ENCODE measurements around the gene STXBP5. TPM values are rescaled to one million over a fixed set of nuclear protein-coding genes. Genes with fewer than 3 reads are reported as not detected.

The STXBP5 gene
- polyA plus RNA-seq, 4 donors: 12.4 to 16.9 (median 13.7) TPM

- no peak for DNase-seq (ENCODE audit: low read depth in 4 of 4, low spot score in 3 of 4)
Measured at GRCh38 chr6:147177286-147177685, 26.9 kb upstream of the STXBP5 start.

- no peak for DNase-seq (ENCODE audit: low read depth in 4 of 4, low spot score in 3 of 4)
Measured at GRCh38 chr6:147178355-147178754, 25.9 kb upstream of the STXBP5 start.

GRCh38 chr6:147179809-147180208 is 24.4 kb upstream of the STXBP5 start:
- DNase-seq (ENCODE audit: low read depth in 4 of 4, low spot score in 3 of 4): no peak

- no peak for DNase-seq (ENCODE audit: low read depth in 4 of 4, low spot score in 3 of 4)
Measured at GRCh38 chr6:147180926-147181325, 23.3 kb upstream of the STXBP5 start.

GRCh38 chr6:147184379-147184778 is 19.8 kb upstream of the STXBP5 start:
- no peak for DNase-seq (ENCODE audit: low read depth in 4 of 4, low spot score in 3 of 4)

- no peak for DNase-seq (ENCODE audit: low read depth in 4 of 4, low spot score in 3 of 4)
Measured at GRCh38 chr6:147185216-147185615, 19.0 kb upstream of the STXBP5 start.

- no peak for DNase-seq (ENCODE audit: low read depth in 4 of 4, low spot score in 3 of 4)
Measured at GRCh38 chr6:147190556-147190955, 13.7 kb upstream of the STXBP5 start.

- DNase-seq (ENCODE audit: low read depth in 4 of 4, low spot score in 3 of 4): no peak
Measured at GRCh38 chr6:147192278-147192911, 11.8 kb upstream of the STXBP5 start.

- DNase-seq (ENCODE audit: low read depth in 4 of 4, low spot score in 3 of 4): no peak
Measured at GRCh38 chr6:147194652-147195411, 9.4 kb upstream of the STXBP5 start.

- no peak for DNase-seq (ENCODE audit: low read depth in 4 of 4, low spot score in 3 of 4)
Measured at GRCh38 chr6:147195510-147195909, 8.7 kb upstream of the STXBP5 start.

- DNase-seq (ENCODE audit: low read depth in 4 of 4, low spot score in 3 of 4): no peak
Measured at GRCh38 chr6:147195987-147196386, 8.2 kb upstream of the STXBP5 start.

- DNase-seq (ENCODE audit: low read depth in 4 of 4, low spot score in 3 of 4): no peak
Measured at GRCh38 chr6:147200711-147201110, 3.5 kb upstream of the STXBP5 start.

GRCh38 chr6:147201885-147202515 is 2.2 kb upstream of the STXBP5 start:
- peak in 1 of 4 donors; percentile 16 for DNase-seq (ENCODE audit: low read depth in 4 of 4, low spot score in 3 of 4)

- peak; percentile 77 to 94 (median 90) for DNase-seq (ENCODE audit: low read depth in 4 of 4, low spot score in 3 of 4)
Measured at GRCh38 chr6:147202516-147203310, 1.5 kb upstream of the STXBP5 start.

- peak in 3 of 4 donors; percentile 35 to 56 (median 55) for DNase-seq (ENCODE audit: low read depth in 4 of 4, low spot score in 3 of 4)
Measured at GRCh38 chr6:147203311-147204059, 732 bp upstream of the STXBP5 start.

- DNase-seq (ENCODE audit: low read depth in 4 of 4, low spot score in 3 of 4): no peak
Measured at GRCh38 chr6:147204843-147205311, 660 bp downstream of the STXBP5 start.

- no peak for DNase-seq (ENCODE audit: low read depth in 4 of 4, low spot score in 3 of 4)
Measured at GRCh38 chr6:147205690-147206600, 1.7 kb downstream of the STXBP5 start.

- DNase-seq (ENCODE audit: low read depth in 4 of 4, low spot score in 3 of 4): no peak
Measured at GRCh38 chr6:147207351-147207750, 3.1 kb downstream of the STXBP5 start.

Measured in right renal pelvis (tissue), 4 donors.